NCI-H1694 (cell line): ENCODE measurements around the gene ACTRT1.

ENCODE experiments used
- DNase-seq: peaks from one replicate; lab custom pipeline; 2025; lab: John Stamatoyannopoulos, UW

The ACTRT1 gene

GRCh38 chrX:128052303-128052702, at the start of gene ACTRT1:
ACTRT1 (minus strand) TSS chrX:128052403; CDS start chrX:128052206, 197 bp downstream.
- DNase-seq = no peak

DNA sequence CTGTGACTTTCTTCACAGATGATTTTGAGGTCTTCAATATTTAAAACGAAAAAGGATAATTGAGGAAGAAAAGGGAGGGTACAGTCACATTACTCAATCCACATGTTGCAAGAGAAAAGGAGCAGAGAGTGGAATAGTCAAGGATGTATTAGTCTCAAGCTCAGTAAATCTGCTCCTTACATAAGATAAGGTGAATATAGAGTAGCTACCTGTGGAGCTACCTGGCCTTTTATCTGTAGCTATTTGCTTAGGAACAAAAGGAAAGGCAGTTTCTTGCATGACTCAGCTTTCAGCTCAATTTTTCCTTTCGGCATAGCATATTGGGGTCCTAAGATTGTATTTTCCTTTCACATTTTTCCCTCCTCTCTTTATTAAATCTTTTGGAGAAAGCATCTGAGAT, 26.3 kb upstream of the ACTRT1 start:
- no peak for DNase-seq

DNA sequence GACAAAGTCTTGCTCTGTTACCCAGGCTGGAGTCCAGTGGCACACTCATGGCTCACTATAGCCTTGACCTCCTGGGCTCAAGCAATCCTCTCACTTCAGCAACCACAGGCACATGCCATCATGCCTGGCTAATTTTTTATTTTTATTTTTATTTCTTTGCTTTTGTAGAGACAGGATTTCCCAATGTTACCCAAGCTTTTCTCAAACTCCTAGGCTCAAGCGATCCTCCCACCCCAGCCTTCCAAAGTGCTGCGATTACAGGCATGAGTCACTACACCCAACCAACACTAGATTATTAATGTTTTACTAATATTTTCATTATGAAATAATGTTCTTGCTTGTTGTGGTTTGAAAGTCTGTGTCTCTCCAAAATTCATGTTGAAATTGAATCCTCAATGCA, 5.2 kb upstream of the ACTRT1 start:
- DNase-seq = no peak

GRCh38 chrX:128051526-128051925, 677 bp downstream of the ACTRT1 start:
- DNase-seq = no peak

DNA sequence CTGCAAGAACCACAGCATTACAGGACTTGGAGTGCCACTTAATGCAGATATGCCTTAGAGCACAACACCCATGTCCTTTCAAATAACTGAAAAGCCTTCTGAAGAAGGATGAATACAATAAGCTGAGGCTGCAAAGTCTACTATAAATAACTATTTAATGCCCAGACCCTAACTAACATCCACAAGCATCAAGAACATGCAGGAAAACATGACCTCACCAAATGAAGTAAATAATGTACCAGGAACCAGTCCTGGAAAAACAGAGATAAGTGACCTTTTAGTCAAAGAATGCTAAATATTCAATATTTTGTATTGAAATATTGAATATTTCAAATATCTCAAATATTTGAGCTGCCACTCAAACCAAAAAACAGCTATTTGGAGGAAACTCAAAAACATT, 16.9 kb downstream of the ACTRT1 start:
- DNase-seq = no peak

GRCh38 chrX:128021566-128021965, 30.6 kb downstream of the ACTRT1 start:
- DNase-seq = no peak

- DNase-seq = no peak
Observed at GRCh38 chrX:128020701-128021100, 31.5 kb downstream of the ACTRT1 start.

GRCh38 chrX:128019218-128019617, 33.0 kb downstream of the ACTRT1 start:
- no peak for DNase-seq

GRCh38 chrX:128012015-128012414, 40.2 kb downstream of the ACTRT1 start:
- DNase-seq = no peak

- no peak for DNase-seq
Observed at GRCh38 chrX:128007882-128008281, 44.3 kb downstream of the ACTRT1 start.
